Middle frontal gyrus (tissue), 1 donor: Measurements from ENCODE around the gene CACNA1I.

ENCODE experiments used
- DNase-seq: peaks from one replicate; pipeline ENCODE4 v3.0.0-alpha.2; 2015; ENCODE audit warnings: low spot score; ENCODE audit errors: extremely low spot score

CACNA1I gene

GRCh38 chr22:39734866-39735265 is 164.3 kb downstream of the CACNA1I start:
- no peak for DNase-seq

GRCh38 chr22:39735776-39736175 is 165.2 kb downstream of the CACNA1I start:
- DNase-seq = no peak

GRCh38 chr22:39738746-39739145 is 168.2 kb downstream of the CACNA1I start:
- no peak for DNase-seq
